ENCODE results near the gene NOL9. TPM values are rescaled to one million over a fixed set of nuclear protein-coding genes. Genes with fewer than 3 reads are reported as not detected.

NOL9 gene
- total and polyA plus RNA-seq, 9 of the 15 experiments (the other 6 are each of a cell fraction or from before 2014, with no cell fraction given) = 5.6 to 76.5 (median 47.3) TPM

DNA sequence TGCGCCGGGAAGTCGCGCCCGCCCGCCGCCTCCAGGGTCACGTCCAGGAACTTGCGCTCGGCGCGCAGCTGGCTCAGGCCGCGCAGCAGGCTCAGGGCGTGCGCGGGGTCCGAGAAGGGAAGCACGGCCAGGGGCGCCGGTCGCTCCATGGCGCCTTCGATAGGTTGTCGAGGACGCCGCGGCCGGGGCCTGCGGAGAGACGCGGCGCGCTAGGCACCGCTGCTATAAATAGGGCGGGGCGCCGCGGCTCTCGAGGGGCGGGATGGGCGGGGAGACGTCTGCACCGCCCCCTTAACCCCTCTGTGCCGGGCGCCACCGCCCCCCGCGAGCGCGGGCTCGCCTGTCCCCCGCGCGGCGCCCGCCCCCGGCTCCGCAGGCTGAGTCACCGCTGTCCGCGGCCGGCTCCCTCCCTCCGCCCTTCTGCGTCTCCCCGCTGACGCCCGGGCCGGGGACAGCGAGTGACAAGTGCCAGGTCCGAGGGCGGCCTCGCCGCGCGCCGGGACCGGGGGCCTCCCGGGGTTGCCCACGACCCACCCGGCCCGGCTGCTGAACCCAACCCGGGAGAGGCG, 48.4 kb upstream of the NOL9 start, which contains the start of gene KLHL21 (continued):
- TF ChIP-seq ZNF253 (CRISPR knock-in tag; conservative IDR thresholded peaks at IDR 0.05) = no peak
- TF ChIP-seq, protein P1, sequence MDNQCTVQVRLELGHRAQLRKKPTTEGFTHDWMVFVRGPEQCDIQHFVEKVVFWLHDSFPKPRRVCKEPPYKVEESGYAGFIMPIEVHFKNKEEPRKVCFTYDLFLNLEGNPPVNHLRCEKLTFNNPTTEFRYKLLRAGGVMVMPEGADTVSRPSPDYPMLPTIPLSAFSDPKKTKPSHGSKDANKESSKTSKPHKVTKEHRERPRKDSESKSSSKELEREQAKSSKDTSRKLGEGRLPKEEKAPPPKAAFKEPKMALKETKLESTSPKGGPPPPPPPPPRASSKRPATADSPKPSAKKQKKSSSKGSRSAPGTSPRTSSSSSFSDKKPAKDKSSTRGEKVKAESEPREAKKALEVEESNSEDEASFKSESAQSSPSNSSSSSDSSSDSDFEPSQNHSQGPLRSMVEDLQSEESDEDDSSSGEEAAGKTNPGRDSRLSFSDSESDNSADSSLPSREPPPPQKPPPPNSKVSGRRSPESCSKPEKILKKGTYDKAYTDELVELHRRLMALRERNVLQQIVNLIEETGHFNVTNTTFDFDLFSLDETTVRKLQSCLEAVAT (IDR thresholded peaks at IDR 0.05) = no peak
- TF ChIP-seq ZBTB1 (CRISPR knock-in tag; IDR thresholded peaks at IDR 0.05; ENCODE audit: borderline replicate concordance, low read depth) = no peak; the same call in 1 of the 2 replicates
- no peak for TF ChIP-seq SREBF1 (IDR thresholded peaks at IDR 0.05; ENCODE audit: borderline replicate concordance, low read depth, low read length)
- TF ChIP-seq ZNF121 (CRISPR knock-in tag; conservative IDR thresholded peaks at IDR 0.05) = no peak
- no peak for TF ChIP-seq DIDO1 (tag; IDR thresholded peaks at IDR 0.05; ENCODE audit: low read depth)
- TF ChIP-seq SREBF2 (CRISPR knock-in tag; IDR thresholded peaks at IDR 0.05) = no peak
- TF ChIP-seq ZNF347 (CRISPR knock-in tag; IDR thresholded peaks at IDR 0.05; ENCODE audit: low read depth) = no peak
- no peak for TF ChIP-seq CSDE1 (IDR thresholded peaks at IDR 0.05)
- TF ChIP-seq, protein P2, sequence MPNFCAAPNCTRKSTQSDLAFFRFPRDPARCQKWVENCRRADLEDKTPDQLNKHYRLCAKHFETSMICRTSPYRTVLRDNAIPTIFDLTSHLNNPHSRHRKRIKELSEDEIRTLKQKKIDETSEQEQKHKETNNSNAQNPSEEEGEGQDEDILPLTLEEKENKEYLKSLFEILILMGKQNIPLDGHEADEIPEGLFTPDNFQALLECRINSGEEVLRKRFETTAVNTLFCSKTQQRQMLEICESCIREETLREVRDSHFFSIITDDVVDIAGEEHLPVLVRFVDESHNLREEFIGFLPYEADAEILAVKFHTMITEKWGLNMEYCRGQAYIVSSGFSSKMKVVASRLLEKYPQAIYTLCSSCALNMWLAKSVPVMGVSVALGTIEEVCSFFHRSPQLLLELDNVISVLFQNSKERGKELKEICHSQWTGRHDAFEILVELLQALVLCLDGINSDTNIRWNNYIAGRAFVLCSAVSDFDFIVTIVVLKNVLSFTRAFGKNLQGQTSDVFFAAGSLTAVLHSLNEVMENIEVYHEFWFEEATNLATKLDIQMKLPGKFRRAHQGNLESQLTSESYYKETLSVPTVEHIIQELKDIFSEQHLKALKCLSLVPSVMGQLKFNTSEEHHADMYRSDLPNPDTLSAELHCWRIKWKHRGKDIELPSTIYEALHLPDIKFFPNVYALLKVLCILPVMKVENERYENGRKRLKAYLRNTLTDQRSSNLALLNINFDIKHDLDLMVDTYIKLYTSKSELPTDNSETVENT (CRISPR knock-in tag; IDR thresholded peaks at IDR 0.05) = peak; percentile 62
- TF ChIP-seq ZNF311 (CRISPR knock-in tag; IDR thresholded peaks at IDR 0.05) = no peak
- TF ChIP-seq, protein P3, sequence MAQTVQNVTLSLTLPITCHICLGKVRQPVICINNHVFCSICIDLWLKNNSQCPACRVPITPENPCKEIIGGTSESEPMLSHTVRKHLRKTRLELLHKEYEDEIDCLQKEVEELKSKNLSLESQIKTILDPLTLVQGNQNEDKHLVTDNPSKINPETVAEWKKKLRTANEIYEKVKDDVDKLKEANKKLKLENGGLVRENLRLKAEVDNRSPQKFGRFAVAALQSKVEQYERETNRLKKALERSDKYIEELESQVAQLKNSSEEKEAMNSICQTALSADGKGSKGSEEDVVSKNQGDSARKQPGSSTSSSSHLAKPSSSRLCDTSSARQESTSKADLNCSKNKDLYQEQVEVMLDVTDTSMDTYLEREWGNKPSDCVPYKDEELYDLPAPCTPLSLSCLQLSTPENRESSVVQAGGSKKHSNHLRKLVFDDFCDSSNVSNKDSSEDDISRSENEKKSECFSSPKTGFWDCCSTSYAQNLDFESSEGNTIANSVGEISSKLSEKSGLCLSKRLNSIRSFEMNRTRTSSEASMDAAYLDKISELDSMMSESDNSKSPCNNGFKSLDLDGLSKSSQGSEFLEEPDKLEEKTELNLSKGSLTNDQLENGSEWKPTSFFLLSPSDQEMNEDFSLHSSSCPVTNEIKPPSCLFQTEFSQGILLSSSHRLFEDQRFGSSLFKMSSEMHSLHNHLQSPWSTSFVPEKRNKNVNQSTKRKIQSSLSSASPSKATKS (CRISPR knock-in tag; IDR thresholded peaks at IDR 0.05) = no peak
- TF ChIP-seq RBFOX2 (IDR thresholded peaks at IDR 0.05; ENCODE audit: low read depth, low read length) = peak; percentile 93
- TF ChIP-seq STAT5B (CRISPR knock-in tag; IDR thresholded peaks at IDR 0.05) = no peak
- no peak for TF ChIP-seq NCOA6 (IDR thresholded peaks at IDR 0.05)
- no peak for TF ChIP-seq ARHGAP35 (IDR thresholded peaks at IDR 0.05; ENCODE audit: partially characterized antibody)
- TF ChIP-seq, protein P4, sequence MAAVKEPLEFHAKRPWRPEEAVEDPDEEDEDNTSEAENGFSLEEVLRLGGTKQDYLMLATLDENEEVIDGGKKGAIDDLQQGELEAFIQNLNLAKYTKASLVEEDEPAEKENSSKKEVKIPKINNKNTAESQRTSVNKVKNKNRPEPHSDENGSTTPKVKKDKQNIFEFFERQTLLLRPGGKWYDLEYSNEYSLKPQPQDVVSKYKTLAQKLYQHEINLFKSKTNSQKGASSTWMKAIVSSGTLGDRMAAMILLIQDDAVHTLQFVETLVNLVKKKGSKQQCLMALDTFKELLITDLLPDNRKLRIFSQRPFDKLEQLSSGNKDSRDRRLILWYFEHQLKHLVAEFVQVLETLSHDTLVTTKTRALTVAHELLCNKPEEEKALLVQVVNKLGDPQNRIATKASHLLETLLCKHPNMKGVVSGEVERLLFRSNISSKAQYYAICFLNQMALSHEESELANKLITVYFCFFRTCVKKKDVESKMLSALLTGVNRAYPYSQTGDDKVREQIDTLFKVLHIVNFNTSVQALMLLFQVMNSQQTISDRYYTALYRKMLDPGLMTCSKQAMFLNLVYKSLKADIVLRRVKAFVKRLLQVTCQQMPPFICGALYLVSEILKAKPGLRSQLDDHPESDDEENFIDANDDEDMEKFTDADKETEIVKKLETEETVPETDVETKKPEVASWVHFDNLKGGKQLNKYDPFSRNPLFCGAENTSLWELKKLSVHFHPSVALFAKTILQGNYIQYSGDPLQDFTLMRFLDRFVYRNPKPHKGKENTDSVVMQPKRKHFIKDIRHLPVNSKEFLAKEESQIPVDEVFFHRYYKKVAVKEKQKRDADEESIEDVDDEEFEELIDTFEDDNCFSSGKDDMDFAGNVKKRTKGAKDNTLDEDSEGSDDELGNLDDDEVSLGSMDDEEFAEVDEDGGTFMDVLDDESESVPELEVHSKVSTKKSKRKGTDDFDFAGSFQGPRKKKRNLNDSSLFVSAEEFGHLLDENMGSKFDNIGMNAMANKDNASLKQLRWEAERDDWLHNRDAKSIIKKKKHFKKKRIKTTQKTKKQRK (IDR thresholded peaks at IDR 0.05; ENCODE audit: borderline replicate concordance, low read depth, low read length) = no peak
- peak; percentile 14; the same call in 1 of the 2 replicates for TF ChIP-seq RNF2 (IDR thresholded peaks at IDR 0.05)
- TF ChIP-seq ZNF408 (CRISPR knock-in tag; IDR thresholded peaks at IDR 0.05; ENCODE audit: low read depth) = no peak
- TF ChIP-seq CHD2 (IDR thresholded peaks at IDR 0.05; ENCODE audit: low read depth, low read length) = no peak
- no peak for TF ChIP-seq NEUROD1 (IDR thresholded peaks at IDR 0.05; ENCODE audit: borderline replicate concordance, low read depth, low read length, partially characterized antibody)
